ENCODE data around the gene TMEM80.

TMEM80 gene

DNA sequence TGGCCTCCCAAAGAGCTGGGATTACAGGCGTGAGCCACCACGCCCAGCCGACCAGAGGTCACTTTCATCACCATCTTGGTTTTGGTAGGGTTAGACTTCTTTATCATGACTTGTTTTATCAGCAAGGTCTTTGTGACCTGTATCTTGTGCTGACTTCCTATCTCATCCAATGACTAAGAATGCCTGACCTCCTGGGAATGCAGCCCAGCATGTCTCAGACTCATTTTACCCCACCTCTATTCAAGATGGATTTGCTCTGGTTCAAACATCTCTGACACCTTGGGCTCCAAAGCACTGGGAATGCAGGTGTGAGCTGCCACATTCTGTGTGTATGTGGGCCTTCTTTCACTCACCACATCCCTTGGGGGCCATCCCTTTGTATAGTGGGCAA is 46.5 kb downstream of the TMEM80 start:
- POLR2A ChIA-PET: interaction anchor here (1.2 kb wide), 1 partner anchor 12 kb away, joined by 4 read pairs; no protein-coding TSS in a partner anchor
- H3K27ac ChIP-seq (ENCODE audit: extremely low read depth, low read depth, low read length): no peak overlapping the region
- no peak overlapping the region for H3K4me3 ChIP-seq (ENCODE audit: low read depth, low read length)
- H3K9me3 ChIP-seq (ENCODE audit: control insufficient read depth, insufficient read depth, low read depth, low read length): no peaks in the 10 kb centered on the region
- CTCF ChIA-PET: no interaction called here
- H3K36me3 ChIP-seq (ENCODE audit: control insufficient read depth in 2 of 2, insufficient read depth in 1 of 2, low read length in 2 of 2): no peaks in the 10 kb centered on the region
- no peak for TF ChIP-seq ZNF426 (tag by site-specific recombination; IDR thresholded peaks at IDR 0.05)
- no peak for TF ChIP-seq ZNF501 (tag by site-specific recombination; IDR thresholded peaks at IDR 0.05)
- no peak for TF ChIP-seq ZBTB7A (tag by site-specific recombination; IDR thresholded peaks at IDR 0.05; ENCODE audit: low read depth)
- TF ChIP-seq ZNF549 (tag by site-specific recombination; IDR thresholded peaks at IDR 0.05): no peak
- no peak for TF ChIP-seq ZNF707 (tag by site-specific recombination; IDR thresholded peaks at IDR 0.05)
- TF ChIP-seq, protein P1, sequence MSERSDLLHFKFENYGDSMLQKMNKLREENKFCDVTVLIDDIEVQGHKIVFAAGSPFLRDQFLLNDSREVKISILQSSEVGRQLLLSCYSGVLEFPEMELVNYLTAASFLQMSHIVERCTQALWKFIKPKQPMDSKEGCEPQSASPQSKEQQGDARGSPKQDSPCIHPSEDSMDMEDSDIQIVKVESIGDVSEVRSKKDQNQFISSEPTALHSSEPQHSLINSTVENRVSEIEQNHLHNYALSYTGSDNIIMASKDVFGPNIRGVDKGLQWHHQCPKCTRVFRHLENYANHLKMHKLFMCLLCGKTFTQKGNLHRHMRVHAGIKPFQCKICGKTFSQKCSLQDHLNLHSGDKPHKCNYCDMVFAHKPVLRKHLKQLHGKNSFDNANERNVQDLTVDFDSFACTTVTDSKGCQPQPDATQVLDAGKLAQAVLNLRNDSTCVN (tag by site-specific recombination; optimal IDR thresholded peaks at IDR 0.05): no peak
- no peak for TF ChIP-seq ZNF211 (tag by site-specific recombination; IDR thresholded peaks at IDR 0.05; ENCODE audit: low read depth)
- TF ChIP-seq MYNN (tag by site-specific recombination; IDR thresholded peaks at IDR 0.05; ENCODE audit: borderline replicate concordance): no peak
- H3K4me1 ChIP-seq (ENCODE audit: control insufficient read depth, insufficient read depth, low read length): no peaks in the 10 kb centered on the region

DNA sequence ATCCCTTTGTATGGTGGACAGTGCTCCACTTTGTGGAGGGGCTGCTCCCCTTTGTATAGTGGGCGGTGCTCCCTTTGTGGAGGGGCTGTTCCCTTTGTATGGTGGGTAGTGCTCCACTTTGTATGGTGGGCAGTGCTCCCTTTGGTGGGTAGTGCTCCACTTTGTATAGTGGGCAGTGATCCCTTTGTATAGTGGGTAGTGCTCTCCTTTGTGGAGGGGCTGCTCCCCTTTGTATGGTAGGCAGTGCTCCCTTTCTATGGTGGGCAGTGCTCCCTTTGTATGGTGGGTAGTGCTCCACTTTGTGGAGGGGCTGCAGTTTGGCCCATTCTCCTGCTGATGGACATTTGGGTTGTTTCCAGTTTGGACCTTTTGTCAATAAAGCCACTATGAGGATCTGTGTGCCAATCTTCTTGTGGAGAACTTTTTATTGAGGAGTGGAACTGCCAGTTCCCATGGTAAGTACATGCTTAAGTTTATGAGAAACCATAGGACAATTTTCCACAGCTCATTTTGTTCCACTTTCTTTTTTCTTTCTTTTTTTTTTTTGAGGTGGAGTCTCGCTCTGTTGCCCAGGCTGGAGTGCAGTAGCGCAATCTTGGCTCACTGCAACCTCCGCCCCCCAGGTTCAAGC is 47.1 kb downstream of the TMEM80 start:
- no peak overlapping the region for H3K4me3 ChIP-seq (ENCODE audit: low read depth, low read length)
- CTCF ChIA-PET: no interaction called here
- H3K4me1 ChIP-seq (ENCODE audit: control insufficient read depth, insufficient read depth, low read length): no peaks in the 10 kb centered on the region
- POLR2A ChIA-PET: interaction anchor here (0.6 kb wide), 1 partner anchor 45 kb away, joined by 4 read pairs; no protein-coding TSS in a partner anchor
- H3K9me3 ChIP-seq (ENCODE audit: control insufficient read depth, insufficient read depth, low read depth, low read length): no peaks in the 10 kb centered on the region
- no peak overlapping the region for H3K27ac ChIP-seq (ENCODE audit: extremely low read depth, low read depth, low read length)
- no peaks in the 10 kb centered on the region for H3K36me3 ChIP-seq (ENCODE audit: control insufficient read depth in 2 of 2, insufficient read depth in 1 of 2, low read length in 2 of 2)
- TF ChIP-seq GLI4 (tag by site-specific recombination; IDR thresholded peaks at IDR 0.05) (no peak), KLF10 (tag by site-specific recombination; IDR thresholded peaks at IDR 0.05) (no peak), ZBTB20 (tag by site-specific recombination; IDR thresholded peaks at IDR 0.05) (no peak), ZNF214 (tag by site-specific recombination; IDR thresholded peaks at IDR 0.05; ENCODE audit: borderline replicate concordance) (no peak), ZNF202 (tag by site-specific recombination; IDR thresholded peaks at IDR 0.05; ENCODE audit: borderline replicate concordance) (no peak), ZNF510 (tag by site-specific recombination; IDR thresholded peaks at IDR 0.05; ENCODE audit: insufficient replicate concordance) (no peak), ZNF623 (tag by site-specific recombination; IDR thresholded peaks at IDR 0.05) (no peak)
- TF ChIP-seq, protein P2, sequence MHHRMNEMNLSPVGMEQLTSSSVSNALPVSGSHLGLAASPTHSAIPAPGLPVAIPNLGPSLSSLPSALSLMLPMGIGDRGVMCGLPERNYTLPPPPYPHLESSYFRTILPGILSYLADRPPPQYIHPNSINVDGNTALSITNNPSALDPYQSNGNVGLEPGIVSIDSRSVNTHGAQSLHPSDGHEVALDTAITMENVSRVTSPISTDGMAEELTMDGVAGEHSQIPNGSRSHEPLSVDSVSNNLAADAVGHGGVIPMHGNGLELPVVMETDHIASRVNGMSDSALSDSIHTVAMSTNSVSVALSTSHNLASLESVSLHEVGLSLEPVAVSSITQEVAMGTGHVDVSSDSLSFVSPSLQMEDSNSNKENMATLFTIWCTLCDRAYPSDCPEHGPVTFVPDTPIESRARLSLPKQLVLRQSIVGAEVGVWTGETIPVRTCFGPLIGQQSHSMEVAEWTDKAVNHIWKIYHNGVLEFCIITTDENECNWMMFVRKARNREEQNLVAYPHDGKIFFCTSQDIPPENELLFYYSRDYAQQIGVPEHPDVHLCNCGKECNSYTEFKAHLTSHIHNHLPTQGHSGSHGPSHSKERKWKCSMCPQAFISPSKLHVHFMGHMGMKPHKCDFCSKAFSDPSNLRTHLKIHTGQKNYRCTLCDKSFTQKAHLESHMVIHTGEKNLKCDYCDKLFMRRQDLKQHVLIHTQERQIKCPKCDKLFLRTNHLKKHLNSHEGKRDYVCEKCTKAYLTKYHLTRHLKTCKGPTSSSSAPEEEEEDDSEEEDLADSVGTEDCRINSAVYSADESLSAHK (tag by site-specific recombination; IDR thresholded peaks at IDR 0.05): no peak
- TF ChIP-seq, protein P3, sequence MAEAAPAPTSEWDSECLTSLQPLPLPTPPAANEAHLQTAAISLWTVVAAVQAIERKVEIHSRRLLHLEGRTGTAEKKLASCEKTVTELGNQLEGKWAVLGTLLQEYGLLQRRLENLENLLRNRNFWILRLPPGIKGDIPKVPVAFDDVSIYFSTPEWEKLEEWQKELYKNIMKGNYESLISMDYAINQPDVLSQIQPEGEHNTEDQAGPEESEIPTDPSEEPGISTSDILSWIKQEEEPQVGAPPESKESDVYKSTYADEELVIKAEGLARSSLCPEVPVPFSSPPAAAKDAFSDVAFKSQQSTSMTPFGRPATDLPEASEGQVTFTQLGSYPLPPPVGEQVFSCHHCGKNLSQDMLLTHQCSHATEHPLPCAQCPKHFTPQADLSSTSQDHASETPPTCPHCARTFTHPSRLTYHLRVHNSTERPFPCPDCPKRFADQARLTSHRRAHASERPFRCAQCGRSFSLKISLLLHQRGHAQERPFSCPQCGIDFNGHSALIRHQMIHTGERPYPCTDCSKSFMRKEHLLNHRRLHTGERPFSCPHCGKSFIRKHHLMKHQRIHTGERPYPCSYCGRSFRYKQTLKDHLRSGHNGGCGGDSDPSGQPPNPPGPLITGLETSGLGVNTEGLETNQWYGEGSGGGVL (tag by site-specific recombination; IDR thresholded peaks at IDR 0.05): no peak
